CD4-positive, alpha-beta T cell treated with Interleukin-21 for 1 hour (primary cell): ENCODE results near the gene CACNA2D3.

ENCODE experiments used
- DNase-seq: peaks from one replicate; pipeline ENCODE4 v3.0.0-alpha.2; 2020

Gene CACNA2D3

GRCh38 chr3:54777141-54777540 lies 654.8 kb downstream of the CACNA2D3 start:
- DNase-seq = no peak

GRCh38 chr3:54780336-54780735 lies 658.0 kb downstream of the CACNA2D3 start:
- DNase-seq = no peak

- no peak for DNase-seq
Measured at GRCh38 chr3:54781728-54782127, 659.4 kb downstream of the CACNA2D3 start.

- no peak for DNase-seq
Measured at GRCh38 chr3:54783611-54784010, 661.3 kb downstream of the CACNA2D3 start.

- no peak for DNase-seq
Measured at GRCh38 chr3:54784021-54784420, 661.7 kb downstream of the CACNA2D3 start.

- DNase-seq = no peak
Measured at GRCh38 chr3:54785976-54786375, 663.6 kb downstream of the CACNA2D3 start.

GRCh38 chr3:54790051-54790450 lies 667.7 kb downstream of the CACNA2D3 start:
- DNase-seq = no peak

- DNase-seq = no peak
Measured at GRCh38 chr3:54791501-54792156, 669.3 kb downstream of the CACNA2D3 start.

GRCh38 chr3:54792584-54792983 lies 670.2 kb downstream of the CACNA2D3 start:
- no peak for DNase-seq

- no peak for DNase-seq
Measured at GRCh38 chr3:54793171-54793570, 670.8 kb downstream of the CACNA2D3 start.

GRCh38 chr3:54797111-54797510 lies 674.8 kb downstream of the CACNA2D3 start:
- no peak for DNase-seq

- DNase-seq = no peak
Measured at GRCh38 chr3:54800478-54800877, 678.1 kb downstream of the CACNA2D3 start.

- no peak for DNase-seq
Measured at GRCh38 chr3:54801977-54802376, 679.6 kb downstream of the CACNA2D3 start.

GRCh38 chr3:54810401-54810800 lies 688.0 kb downstream of the CACNA2D3 start:
- DNase-seq = no peak

- DNase-seq = no peak
Measured at GRCh38 chr3:54814224-54814623, 691.9 kb downstream of the CACNA2D3 start.

- no peak for DNase-seq
Measured at GRCh38 chr3:54817628-54818027, 695.3 kb downstream of the CACNA2D3 start.

GRCh38 chr3:54818486-54818885 lies 696.1 kb downstream of the CACNA2D3 start:
- DNase-seq = no peak

GRCh38 chr3:54818942-54819341 lies 696.6 kb downstream of the CACNA2D3 start:
- no peak for DNase-seq

GRCh38 chr3:54819946-54820345 lies 697.6 kb downstream of the CACNA2D3 start:
- no peak for DNase-seq

GRCh38 chr3:54822206-54822605 lies 699.9 kb downstream of the CACNA2D3 start:
- no peak for DNase-seq

- no peak for DNase-seq
Measured at GRCh38 chr3:54826251-54826691, 703.9 kb downstream of the CACNA2D3 start.

GRCh38 chr3:54827056-54827687 lies 704.8 kb downstream of the CACNA2D3 start:
- DNase-seq = no peak

GRCh38 chr3:54827776-54828175 lies 705.4 kb downstream of the CACNA2D3 start:
- DNase-seq = no peak

- no peak for DNase-seq
Measured at GRCh38 chr3:54830658-54831057, 708.3 kb downstream of the CACNA2D3 start.

GRCh38 chr3:54831112-54831511 lies 708.8 kb downstream of the CACNA2D3 start:
- no peak for DNase-seq
